Measurements from ENCODE around the gene COL2A1.

COL2A1 gene

GRCh38 chr12:48004053-48004941 lies at the start of gene COL2A1:
Gene COL2A1 (minus strand): TSS chr12:48004476. CDS start chr12:48004321, 155 bp downstream.
- DNase-seq = no peak

GRCh38 chr12:48053883-48054282 lies 49.6 kb upstream of the COL2A1 start:
- no peak for DNase-seq

DNA sequence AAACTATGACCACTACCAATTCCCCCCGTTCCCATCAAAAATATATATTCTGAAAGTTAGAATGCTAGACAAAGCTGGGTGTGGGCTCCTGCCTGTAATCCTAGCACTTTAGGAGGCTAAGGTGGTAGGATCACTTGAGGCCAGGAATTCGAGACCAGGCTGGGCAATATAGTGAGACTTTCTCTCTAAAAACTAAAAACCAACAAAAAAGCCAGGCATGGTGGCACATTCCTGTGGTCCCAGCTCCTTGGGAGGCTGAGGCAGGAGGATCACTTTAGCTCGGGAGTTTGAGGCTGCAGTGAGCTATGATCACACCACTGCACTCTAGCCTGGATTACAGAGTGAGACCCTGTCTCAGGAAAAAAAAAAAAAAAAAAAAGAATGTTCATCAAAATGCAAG lies 48.8 kb upstream of the COL2A1 start:
- no peak for DNase-seq

GRCh38 chr12:48051681-48052080 lies 47.4 kb upstream of the COL2A1 start:
- no peak for DNase-seq

- no peak for DNase-seq
These were observed 45.9 kb upstream of the COL2A1 start for GRCh38 chr12:48050174-48050573.

DNA sequence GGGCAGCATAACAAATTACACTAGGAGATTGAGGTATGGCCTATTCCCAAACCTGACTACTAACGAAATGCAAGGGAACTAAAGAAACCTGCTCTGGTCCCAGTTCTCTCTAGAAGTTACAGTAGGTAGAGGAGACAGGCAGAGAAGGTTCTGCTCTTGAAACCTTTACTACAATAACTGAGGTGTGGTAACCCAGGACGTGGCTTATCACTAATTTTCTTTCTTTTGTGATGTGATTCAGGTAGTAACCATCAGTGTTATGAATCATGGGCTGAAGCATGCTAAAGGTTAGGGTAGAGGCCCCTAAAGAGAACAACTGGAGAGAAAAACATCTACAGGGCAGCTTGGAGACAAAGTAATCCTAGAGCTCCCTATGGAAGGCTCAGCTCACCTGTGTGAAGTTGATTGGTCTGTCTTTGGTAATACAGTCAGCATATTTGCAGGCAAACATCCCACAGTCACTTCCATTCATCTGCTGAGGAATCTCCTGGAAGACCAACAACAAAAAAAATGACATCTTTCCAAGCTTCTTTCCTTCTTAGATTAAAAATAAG lies 41.8 kb upstream of the COL2A1 start:
- no peak for DNase-seq

DNA sequence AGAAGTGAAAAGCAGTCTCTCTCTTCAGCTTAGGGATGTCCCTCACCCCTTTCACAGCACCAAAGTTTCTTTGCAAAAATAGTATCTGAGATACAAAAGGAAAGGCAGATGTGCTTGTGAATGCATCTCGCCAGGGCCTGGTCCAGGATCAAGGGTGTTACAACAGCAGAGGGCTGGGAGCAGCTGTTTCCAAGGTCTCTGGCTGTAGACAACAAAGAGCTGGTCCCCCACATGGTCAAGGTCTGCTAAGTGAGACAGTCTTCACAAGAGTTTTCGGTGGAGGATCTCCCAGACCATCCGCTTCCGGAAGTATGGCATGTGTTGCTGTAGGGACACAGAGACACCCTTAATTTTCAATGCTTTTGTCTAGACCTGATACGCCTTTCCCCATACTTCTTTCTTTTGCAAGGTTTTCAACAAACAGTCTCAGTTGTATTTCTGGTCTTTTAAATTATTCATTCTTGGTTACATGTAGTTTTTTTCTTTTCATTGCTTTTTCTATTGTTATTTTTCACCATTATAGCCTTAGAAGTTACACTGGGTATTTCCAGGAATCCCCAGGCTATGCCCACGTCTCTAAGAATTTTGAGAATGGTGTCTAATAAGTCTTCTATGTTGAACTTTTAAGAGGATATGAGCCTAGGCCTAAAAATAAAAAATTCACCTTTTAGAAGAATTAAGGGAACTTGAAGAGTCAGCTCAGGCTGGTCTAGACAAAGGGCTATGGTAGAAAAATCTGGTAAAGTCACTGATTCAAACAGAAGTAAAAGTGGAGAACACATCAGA lies 41.0 kb upstream of the COL2A1 start:
- no peak for DNase-seq

DNA sequence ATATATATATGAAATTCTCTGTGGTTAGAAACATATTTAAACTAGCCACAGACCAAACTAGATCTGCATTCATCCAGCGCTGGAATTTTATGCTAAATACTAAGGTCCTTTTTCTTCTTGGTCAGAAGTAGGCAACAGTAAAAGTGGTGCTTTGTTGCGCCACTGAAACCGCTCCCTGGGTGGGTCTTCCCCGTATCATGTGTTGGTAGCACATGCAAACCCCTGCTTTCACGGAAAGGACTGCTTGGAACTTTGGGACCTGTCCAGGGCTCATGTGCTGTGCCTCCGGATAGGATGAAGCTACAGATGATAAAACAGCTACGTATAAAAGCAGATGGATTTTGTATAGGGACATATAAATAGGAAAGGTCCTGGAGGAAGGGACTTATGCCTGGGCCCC lies 40.1 kb upstream of the COL2A1 start:
- no peak for DNase-seq

DNA sequence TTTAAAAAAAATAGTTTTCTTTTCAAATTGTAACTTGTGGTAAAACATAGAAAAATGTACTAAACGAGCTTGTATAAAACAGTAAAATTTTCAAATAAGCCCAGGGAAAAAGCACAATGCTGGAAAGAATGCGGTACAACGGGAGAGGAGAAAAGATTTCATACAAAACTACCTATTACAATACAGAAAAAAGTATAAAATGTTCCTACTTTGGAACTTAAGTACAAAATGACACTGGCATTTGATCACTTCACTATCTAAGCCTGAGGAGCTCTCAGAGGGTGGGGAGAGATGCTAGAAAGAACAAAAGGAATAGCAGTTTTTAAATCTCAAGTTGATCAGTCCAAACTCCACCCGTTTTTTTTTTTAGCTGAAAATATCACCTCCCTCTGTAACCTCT lies 39.5 kb upstream of the COL2A1 start:
- no peak for DNase-seq

GRCh38 chr12:48041591-48042423 lies 37.5 kb upstream of the COL2A1 start:
- no peak for DNase-seq

GRCh38 chr12:48040354-48040753 lies 36.1 kb upstream of the COL2A1 start:
- no peak for DNase-seq

DNA sequence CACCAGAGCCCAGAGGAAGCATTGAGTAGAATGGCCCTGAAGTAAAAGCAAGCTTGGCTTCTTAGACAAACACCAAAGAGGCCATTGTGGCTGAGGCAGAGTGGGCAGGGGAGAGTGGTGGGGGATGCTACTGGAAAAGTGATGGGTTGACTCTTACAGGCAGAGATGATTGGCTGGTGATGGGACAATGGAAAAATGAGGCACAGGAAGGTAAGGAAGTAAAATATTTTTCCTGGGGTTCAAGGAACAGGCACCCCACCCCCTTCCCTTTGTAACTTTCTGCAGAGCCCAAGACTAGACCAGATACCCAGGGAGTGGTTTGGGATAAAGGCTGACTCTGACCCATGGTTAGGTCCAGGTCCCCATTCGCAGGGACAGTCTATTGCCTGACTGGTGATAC lies 34.9 kb upstream of the COL2A1 start:
- no peak for DNase-seq

DNA sequence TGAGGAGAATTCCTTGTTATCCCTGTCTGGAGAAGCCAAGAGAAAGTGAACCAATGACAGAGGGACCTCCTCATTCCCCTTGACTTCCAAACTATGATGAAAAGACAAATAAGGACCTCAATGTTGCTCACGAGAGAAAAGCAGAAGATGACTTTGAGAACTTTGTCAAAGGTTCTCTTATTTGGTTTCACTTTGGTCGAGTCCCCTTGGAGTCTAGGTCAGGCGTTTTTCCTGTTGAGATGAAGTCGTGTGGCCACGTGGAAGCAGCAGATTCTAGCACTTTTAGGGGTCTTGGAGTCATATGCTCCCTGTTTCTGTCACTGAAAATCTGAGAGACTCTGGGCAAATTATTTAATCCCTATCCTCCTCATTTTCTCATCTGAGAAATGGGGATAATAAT lies 33.8 kb upstream of the COL2A1 start:
- no peak for DNase-seq

DNA sequence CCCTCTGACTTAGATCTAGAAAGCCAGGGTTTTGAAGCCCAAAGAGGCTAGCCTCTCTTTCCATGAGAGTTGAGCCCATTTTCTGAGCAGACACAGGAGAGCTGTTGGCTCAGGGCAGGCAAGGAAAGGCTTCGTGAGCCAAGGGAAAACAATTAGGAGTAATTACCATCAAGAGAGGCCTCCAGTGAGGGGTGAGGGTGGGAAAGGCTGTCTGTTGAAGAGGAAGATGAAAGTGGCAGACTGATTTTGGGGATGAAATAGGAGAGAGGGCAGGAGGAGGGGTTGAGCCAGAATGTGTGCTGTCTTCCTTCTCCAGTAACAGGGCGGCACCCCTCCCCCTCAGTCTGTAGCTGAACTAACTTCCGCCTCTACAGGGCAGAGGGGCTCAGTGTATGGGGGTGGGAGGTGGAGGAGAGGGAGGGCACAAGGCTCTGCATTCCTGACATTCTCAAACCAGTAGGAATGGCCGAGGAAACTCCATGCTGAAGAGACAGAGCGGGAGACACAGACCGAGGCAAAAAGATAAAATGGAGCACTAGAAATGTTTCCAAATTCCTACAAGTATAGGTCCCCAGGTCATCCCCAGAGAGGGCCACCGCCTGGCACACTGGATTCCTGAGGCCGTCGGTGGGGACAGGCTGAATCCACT lies 33.1 kb upstream of the COL2A1 start:
- no peak for DNase-seq

DNA sequence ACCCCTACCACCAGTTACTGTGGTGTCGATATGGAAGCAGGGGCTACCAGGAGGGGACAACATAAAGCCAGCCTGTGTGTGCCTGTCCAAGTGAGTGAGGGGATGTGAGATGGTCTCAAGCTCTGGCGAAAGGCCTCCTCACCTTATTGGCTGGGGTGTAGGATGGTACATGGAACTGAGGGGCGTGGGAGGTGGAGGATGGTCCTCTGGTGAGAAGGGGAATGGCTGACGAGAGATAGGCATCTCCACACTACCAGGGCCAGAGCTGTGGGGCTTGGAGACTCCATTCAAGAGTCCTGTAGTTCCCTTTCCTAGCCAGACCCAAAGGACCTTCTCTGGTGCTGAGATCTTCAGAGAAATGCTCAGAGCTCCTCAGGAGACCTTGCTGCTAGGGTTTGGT lies 32.5 kb upstream of the COL2A1 start:
- no peak for DNase-seq

GRCh38 chr12:48034835-48035805 lies 30.8 kb upstream of the COL2A1 start:
- no peak for DNase-seq

DNA sequence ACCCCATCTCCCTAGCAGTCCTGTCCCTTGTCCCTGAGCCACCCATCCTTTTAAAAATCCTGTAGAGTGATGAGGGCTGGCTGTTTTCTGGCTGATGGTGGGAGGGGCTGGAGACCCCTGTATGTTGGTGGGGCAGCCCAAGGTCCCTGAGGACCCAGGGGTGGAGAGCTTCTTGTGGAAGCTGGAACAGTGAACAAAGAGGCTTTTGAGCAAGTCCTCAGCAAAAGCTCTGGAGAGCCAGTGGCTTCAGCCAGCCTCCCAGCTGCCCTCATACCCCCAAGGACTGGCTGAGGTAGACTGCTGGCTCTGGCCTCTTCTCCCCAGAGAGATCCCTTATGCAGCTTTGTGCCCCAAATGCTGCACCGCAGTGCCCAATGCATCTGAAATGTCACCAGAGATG lies 29.2 kb upstream of the COL2A1 start:
- no peak for DNase-seq

- DNase-seq = no peak
These were observed 28.3 kb upstream of the COL2A1 start for GRCh38 chr12:48032597-48032996.

GRCh38 chr12:48031135-48031960 lies 27.1 kb upstream of the COL2A1 start:
- DNase-seq = no peak

GRCh38 chr12:48030173-48030650 lies 25.9 kb upstream of the COL2A1 start:
- DNase-seq = no peak
